K562 (cell line): Measurements from ENCODE around the gene SLC17A9. TPM values are rescaled to one million over a fixed set of nuclear protein-coding genes. Genes with fewer than 3 reads are reported as not detected.

Experiments
- CEBPG ChIP-seq, 3 experiments: fragments of 200-800 bp in 1 of 3; sonication (Bioruptor generic) in 1 of 3; sonication (generic) in 1 of 3; formaldehyde crosslinking in 1 of 3; IDR thresholded peaks in 2 of 3; conservative IDR thresholded peaks in 1 of 3; 2 replicates each; pipeline versions ENCODE4 v1.6.1 to v1.8.0; 2016 to 2022; ENCODE audit warnings: missing compliant biosample characterization in 2 of 3, missing genetic modification characterization in 2 of 3, mild to moderate bottlenecking in 1 of 3, missing genetic modification reagents in 1 of 3
- FOXA3 ChIP-seq, 2 experiments: fragments of 450-650 bp in 1 of 2; sonication (generic) in 1 of 2; formaldehyde crosslinking; IDR thresholded peaks in 1 of 2; conservative IDR thresholded peaks in 1 of 2; 2 replicates each; pipeline versions ENCODE4 v1.4.0 to v1.8.0; 2020 to 2022; ENCODE audit warnings: mild to moderate bottlenecking in 2 of 2, missing genetic modification reagents in 1 of 2
- FOXK2 ChIP-seq, 2 experiments: fragments of 450-650 bp; IDR thresholded peaks in 1 of 2; conservative IDR thresholded peaks in 1 of 2; 2 replicates each; pipeline ENCODE4 v1.6.1; 2016; ENCODE audit warnings: low read depth in 2 of 2, mild to moderate bottlenecking in 1 of 2
- ZNF696 ChIP-seq: fragments of 250-450 bp; sonication (Bioruptor Pico); conservative IDR thresholded peaks from 2 replicates; pipeline ENCODE4 v1.4.0; 2020; ENCODE audit warnings: mild to moderate bottlenecking, moderate library complexity
- polyA plus RNA-seq, 8 experiments: library from polyadenylated mRNA; depleted of rRNA in 4 of 8; stranded (reverse) in 5 of 8; unstranded in 3 of 8; fragments of >200 nt; fragmentation: Nextera tagmentation in 2 of 8; fragmentation: Illumina TruSeq in 1 of 8; extraction: Ambion mirVana in 2 of 8; extraction: Trizol in 1 of 8; gene quantifications; 2 replicates each; pipeline versions ENCODE4 v1.2.1 to v1.2.3, GENCODE V29; 2011 to 2014; ENCODE audit warnings: inconsistent platforms in 1 of 8, missing spikeins in 1 of 8
- total RNA-seq, 7 experiments: library from RNA; depleted of rRNA in 6 of 7; stranded (reverse); fragments of >200 nt in 6 of 7; fragmentation: Illumina TruSeq in 2 of 7; extraction: Trizol in 2 of 7; gene quantifications; 2 replicates each; pipeline versions ENCODE4 v1.2.1 to v1.2.3, GENCODE V29; 2011 to 2021; ENCODE audit warnings: low replicate concordance in 1 of 7
- TF ChIP-seq, protein P1 (sequence below): fragments of 450-650 bp; formaldehyde crosslinking; conservative IDR thresholded peaks from 2 replicates; pipeline ENCODE4 v1.4.0; 2022; ENCODE audit warnings: mild to moderate bottlenecking, missing genetic modification characterization
- TF ChIP-seq, protein P2 (sequence below): sonication (generic); formaldehyde crosslinking; IDR thresholded peaks from 2 replicates; pipeline ENCODE4 v1.8.0; 2022; ENCODE audit warnings: mild to moderate bottlenecking, missing genetic modification reagents
- TF ChIP-seq, protein P3 (sequence below): fragments of 450-650 bp; IDR thresholded peaks from 2 replicates; pipeline ENCODE4 v1.6.1; 2016

Gene SLC17A9
- total and polyA plus RNA-seq, 9 of the 15 experiments (the other 6 are each of a cell fraction or from before 2014, with no cell fraction given): 0.04 to 0.31 TPM; not detected in 7

- TF ChIP-seq, protein P1, sequence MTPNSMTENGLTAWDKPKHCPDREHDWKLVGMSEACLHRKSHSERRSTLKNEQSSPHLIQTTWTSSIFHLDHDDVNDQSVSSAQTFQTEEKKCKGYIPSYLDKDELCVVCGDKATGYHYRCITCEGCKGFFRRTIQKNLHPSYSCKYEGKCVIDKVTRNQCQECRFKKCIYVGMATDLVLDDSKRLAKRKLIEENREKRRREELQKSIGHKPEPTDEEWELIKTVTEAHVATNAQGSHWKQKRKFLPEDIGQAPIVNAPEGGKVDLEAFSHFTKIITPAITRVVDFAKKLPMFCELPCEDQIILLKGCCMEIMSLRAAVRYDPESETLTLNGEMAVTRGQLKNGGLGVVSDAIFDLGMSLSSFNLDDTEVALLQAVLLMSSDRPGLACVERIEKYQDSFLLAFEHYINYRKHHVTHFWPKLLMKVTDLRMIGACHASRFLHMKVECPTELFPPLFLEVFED (CRISPR knock-in tag): no peak
- TF ChIP-seq, protein P2, sequence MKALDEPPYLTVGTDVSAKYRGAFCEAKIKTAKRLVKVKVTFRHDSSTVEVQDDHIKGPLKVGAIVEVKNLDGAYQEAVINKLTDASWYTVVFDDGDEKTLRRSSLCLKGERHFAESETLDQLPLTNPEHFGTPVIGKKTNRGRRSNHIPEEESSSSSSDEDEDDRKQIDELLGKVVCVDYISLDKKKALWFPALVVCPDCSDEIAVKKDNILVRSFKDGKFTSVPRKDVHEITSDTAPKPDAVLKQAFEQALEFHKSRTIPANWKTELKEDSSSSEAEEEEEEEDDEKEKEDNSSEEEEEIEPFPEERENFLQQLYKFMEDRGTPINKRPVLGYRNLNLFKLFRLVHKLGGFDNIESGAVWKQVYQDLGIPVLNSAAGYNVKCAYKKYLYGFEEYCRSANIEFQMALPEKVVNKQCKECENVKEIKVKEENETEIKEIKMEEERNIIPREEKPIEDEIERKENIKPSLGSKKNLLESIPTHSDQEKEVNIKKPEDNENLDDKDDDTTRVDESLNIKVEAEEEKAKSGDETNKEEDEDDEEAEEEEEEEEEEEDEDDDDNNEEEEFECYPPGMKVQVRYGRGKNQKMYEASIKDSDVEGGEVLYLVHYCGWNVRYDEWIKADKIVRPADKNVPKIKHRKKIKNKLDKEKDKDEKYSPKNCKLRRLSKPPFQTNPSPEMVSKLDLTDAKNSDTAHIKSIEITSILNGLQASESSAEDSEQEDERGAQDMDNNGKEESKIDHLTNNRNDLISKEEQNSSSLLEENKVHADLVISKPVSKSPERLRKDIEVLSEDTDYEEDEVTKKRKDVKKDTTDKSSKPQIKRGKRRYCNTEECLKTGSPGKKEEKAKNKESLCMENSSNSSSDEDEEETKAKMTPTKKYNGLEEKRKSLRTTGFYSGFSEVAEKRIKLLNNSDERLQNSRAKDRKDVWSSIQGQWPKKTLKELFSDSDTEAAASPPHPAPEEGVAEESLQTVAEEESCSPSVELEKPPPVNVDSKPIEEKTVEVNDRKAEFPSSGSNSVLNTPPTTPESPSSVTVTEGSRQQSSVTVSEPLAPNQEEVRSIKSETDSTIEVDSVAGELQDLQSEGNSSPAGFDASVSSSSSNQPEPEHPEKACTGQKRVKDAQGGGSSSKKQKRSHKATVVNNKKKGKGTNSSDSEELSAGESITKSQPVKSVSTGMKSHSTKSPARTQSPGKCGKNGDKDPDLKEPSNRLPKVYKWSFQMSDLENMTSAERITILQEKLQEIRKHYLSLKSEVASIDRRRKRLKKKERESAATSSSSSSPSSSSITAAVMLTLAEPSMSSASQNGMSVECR (CRISPR knock-in tag): peak; percentile 31; the same call in 1 of the 2 replicates
- TF ChIP-seq CEBPG (CRISPR knock-in tag; IDR thresholded peaks at IDR 0.05): 0 out of 2 replicates have a peak, but pooled peaks have one; percentile 35
- 0 out of 4 replicates have a peak, but pooled peaks of 1 of the 2 experiments have one; percentile 15 for TF ChIP-seq CEBPG (tag; conservative IDR thresholded peaks at IDR 0.05 in 1 of 2, IDR thresholded peaks at IDR 0.05 in 1 of 2)
- TF ChIP-seq FOXK2 (conservative IDR thresholded peaks at IDR 0.05 in 1 of 2, IDR thresholded peaks at IDR 0.05 in 1 of 2; ENCODE audit: low read depth in 2 of 2): 0 out of 4 replicates have a peak, but pooled peaks of 1 of the 2 experiments have one; percentile 22
- TF ChIP-seq, protein P3, sequence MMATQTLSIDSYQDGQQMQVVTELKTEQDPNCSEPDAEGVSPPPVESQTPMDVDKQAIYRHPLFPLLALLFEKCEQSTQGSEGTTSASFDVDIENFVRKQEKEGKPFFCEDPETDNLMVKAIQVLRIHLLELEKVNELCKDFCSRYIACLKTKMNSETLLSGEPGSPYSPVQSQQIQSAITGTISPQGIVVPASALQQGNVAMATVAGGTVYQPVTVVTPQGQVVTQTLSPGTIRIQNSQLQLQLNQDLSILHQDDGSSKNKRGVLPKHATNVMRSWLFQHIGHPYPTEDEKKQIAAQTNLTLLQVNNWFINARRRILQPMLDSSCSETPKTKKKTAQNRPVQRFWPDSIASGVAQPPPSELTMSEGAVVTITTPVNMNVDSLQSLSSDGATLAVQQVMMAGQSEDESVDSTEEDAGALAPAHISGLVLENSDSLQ: peak; percentile 96
- 0 out of 4 replicates have a peak, but pooled peaks of 1 of the 2 experiments have one; percentile 55 for TF ChIP-seq FOXA3 (CRISPR knock-in tag; conservative IDR thresholded peaks at IDR 0.05 in 1 of 2, IDR thresholded peaks at IDR 0.05 in 1 of 2)
- no peak for TF ChIP-seq ZNF696 (CRISPR knock-in tag)
These were observed 27.9 kb upstream of the SLC17A9 start (continued) for GRCh38 chr20:62924442-62925075.
